Mononuclear cell (primary cell): ENCODE results near the gene SLC16A7. TPM values are rescaled to one million over a fixed set of nuclear protein-coding genes. Genes with fewer than 3 reads are reported as not detected.

ENCODE experiments used
- H3K27me3 ChIP-seq: 2 replicates; pipeline ENCODE4 v1.6.0; 2011; ENCODE audit warnings: low read length, control low read depth; ENCODE audit not compliant: insufficient read depth
- H3K4me1 ChIP-seq: 2 replicates; pipeline ENCODE4 v1.5.1; 2011; ENCODE audit warnings: mild to moderate bottlenecking, low read length, control low read depth; ENCODE audit not compliant: insufficient read depth
- H3K4me3 ChIP-seq: 2 replicates; pipeline ENCODE4 v1.5.1; 2011; ENCODE audit warnings: mild to moderate bottlenecking, low read length, moderate library complexity
- H3K9me3 ChIP-seq: 2 replicates; pipeline ENCODE4 v1.5.1; 2011; ENCODE audit warnings: low read depth, mild to moderate bottlenecking, control low read depth, low read length
- total RNA-seq: library from RNA; depleted of rRNA; stranded (reverse); fragments of >200 nt; gene quantifications from one replicate; pipeline ENCODE4 v1.2.3, GENCODE V29; 2012

The SLC16A7 gene
- total RNA-seq, 1 donor, result 28.5 TPM

GRCh38 chr12:59677857-59678256 is 82.0 kb downstream of the SLC16A7 start:
- H3K27me3 ChIP-seq, result no peaks in the 10 kb centered on the region
- no peaks in the 10 kb centered on the region for H3K4me1 ChIP-seq
- no peak overlapping the region for H3K4me3 ChIP-seq
- H3K9me3 ChIP-seq, result no peaks in the 10 kb centered on the region

GRCh38 chr12:59678759-59679411 is 83.1 kb downstream of the SLC16A7 start:
- H3K27me3 ChIP-seq, result no peaks in the 10 kb centered on the region
- H3K4me1 ChIP-seq, result no peaks in the 10 kb centered on the region
- H3K9me3 ChIP-seq, result no peaks in the 10 kb centered on the region
- H3K4me3 ChIP-seq, result no peak overlapping the region

- Histone ChIP-seq H3K4me1 (no peaks in the 10 kb centered on the region), H3K4me3 (no peak overlapping the region), H3K27me3 (no peaks in the 10 kb centered on the region), H3K9me3 (no peaks in the 10 kb centered on the region)
Observed at GRCh38 chr12:59689776-59690175, 93.9 kb downstream of the SLC16A7 start.

DNA sequence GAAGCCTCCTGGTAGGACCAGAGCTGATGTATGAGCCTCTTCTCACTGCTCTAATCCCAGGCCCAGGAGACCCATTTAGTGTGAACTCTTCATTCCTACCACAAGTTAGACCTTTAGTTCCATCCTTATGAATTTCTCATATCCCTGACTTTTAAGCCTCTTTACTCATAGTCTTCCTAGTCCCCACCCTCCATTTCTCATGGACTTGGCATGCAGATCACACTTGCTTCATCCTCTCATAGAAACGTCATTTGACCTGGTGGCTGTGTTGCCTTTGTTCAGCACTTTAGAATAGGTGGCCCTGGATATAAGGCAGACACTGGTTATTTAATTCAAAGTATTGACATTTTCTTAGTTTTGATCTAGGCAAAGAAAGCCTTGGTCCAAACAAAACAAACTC is 99.5 kb downstream of the SLC16A7 start:
- no peaks in the 10 kb centered on the region for H3K4me1 ChIP-seq

DNA sequence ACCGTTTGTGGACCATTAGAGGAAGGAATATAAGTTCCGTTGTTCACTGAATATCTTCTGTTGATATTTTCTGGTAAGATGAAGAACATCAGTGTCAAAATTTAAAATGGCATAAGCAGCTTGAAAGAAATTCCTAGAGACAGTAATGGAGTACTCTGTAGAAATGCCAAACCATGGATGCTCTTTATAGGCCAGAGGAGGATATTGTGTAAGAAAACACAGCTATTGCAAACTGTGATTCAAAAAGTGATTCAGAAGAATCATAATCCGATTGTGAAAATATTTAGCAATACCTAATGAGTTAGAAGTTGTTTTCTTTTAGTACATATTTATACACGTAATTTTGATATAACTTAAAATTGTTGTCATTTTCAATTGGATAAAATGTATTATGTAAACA is 102.8 kb downstream of the SLC16A7 start:
- H3K9me3 ChIP-seq, result no peaks in the 10 kb centered on the region
- no peaks in the 10 kb centered on the region for H3K4me1 ChIP-seq
- H3K27me3 ChIP-seq, result no peaks in the 10 kb centered on the region
- no peak overlapping the region for H3K4me3 ChIP-seq

More for the DNA sequence above, 99.5 kb downstream of the SLC16A7 start:
- Histone ChIP-seq H3K27me3 (no peaks in the 10 kb centered on the region), H3K9me3 (no peaks in the 10 kb centered on the region), H3K4me3 (no peak overlapping the region)

GRCh38 chr12:59699421-59700152 is 103.8 kb downstream of the SLC16A7 start:
- Histone ChIP-seq H3K4me1 (no peaks in the 10 kb centered on the region), H3K27me3 (no peaks in the 10 kb centered on the region), H3K4me3 (no peak overlapping the region)

DNA sequence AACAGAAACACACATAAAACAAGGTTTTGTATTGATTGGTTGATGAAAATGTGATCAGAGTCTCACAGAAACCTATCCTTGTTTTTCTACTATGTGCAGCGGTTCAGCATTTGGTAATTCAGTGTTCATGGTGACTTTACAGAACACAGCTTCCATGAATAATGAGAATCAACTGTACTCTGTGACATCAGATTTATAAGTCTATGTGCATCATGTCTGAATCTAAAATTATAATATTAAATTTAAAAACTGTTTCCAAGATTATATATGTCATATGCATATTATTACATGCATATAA is 104.3 kb downstream of the SLC16A7 start:
- no peaks in the 10 kb centered on the region for H3K27me3 ChIP-seq
- H3K4me3 ChIP-seq, result no peak overlapping the region
- H3K9me3 ChIP-seq, result no peaks in the 10 kb centered on the region
- H3K4me1 ChIP-seq, result no peaks in the 10 kb centered on the region

More at GRCh38 chr12:59699421-59700152, 103.8 kb downstream of the SLC16A7 start:
- no peaks in the 10 kb centered on the region for H3K9me3 ChIP-seq

GRCh38 chr12:59708064-59708463 is 112.2 kb downstream of the SLC16A7 start:
- Histone ChIP-seq H3K27me3 (no peaks in the 10 kb centered on the region), H3K4me3 (no peak overlapping the region), H3K4me1 (no peaks in the 10 kb centered on the region), H3K9me3 (no peaks in the 10 kb centered on the region)

DNA sequence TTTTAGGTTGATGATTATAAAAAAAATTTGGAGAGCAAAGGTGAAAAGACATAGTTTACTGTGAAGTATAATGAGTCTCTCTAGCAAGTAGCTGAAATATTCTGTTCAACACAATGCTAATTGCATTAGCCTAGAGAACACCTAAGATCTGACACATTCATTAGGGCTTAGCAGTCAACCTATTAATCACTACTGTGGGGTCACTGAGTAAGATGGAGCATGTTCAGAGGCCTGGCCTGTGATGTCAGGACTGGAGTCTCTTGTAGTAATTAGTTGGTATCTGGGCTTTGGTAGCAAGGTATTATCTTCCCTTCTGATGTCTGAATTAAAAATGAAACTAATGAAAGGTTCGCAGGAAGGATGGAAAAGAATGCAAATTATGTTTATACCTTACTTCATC is 112.7 kb downstream of the SLC16A7 start:
- Histone ChIP-seq H3K9me3 (no peaks in the 10 kb centered on the region), H3K4me3 (no peak overlapping the region), H3K27me3 (no peaks in the 10 kb centered on the region), H3K4me1 (no peaks in the 10 kb centered on the region)

DNA sequence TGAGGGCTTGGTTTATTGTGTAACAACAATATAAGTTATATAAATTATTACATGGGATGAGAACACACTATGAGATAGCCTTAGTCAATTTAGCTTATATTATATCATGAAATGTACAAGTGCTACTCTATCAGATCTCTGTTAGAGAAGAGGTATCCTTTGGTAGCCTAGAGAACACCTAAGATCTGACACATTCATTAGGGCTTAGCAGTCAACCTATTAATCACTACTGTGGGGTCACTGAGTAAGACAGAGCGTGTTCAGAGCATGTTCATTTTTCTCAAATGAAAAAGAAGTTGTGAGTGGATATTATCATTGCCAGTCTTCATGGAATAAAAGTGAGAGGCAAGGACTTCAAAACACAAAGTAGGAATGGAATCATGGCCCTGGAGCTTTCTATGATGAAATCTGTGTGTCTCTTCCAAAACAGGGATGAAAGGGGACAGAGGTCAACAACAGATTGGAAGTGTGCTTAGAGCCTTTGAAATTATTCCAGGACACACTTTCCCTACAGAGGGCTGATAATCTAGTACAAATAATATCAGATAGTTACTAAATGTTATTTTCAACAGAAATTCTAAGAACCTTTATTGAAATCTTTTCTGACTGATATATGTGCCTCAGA is 114.3 kb downstream of the SLC16A7 start:
- no peaks in the 10 kb centered on the region for H3K4me1 ChIP-seq
- no peaks in the 10 kb centered on the region for H3K27me3 ChIP-seq
- H3K9me3 ChIP-seq, result no peaks in the 10 kb centered on the region
- no peak overlapping the region for H3K4me3 ChIP-seq

DNA sequence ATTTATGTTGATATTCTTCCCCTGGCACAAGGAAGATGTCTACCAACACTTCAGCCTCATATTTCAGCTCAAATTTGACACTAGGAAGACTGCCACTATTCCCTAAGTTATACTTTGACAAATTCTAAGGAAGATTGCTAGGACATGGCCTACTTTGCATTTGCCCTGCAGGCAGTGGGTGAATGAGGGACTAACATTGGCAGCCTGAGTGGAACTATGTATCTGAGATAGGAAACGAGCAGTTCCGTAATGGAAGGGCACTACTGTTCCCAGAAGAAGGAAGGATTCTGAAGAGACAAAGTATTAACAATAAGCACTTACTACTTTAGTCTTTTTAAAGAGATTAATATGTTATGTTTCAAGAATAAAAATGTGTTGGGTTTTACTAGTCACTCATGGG is 115.1 kb downstream of the SLC16A7 start:
- no peaks in the 10 kb centered on the region for H3K27me3 ChIP-seq
- H3K9me3 ChIP-seq, result no peaks in the 10 kb centered on the region
- no peak overlapping the region for H3K4me3 ChIP-seq
- no peaks in the 10 kb centered on the region for H3K4me1 ChIP-seq

DNA sequence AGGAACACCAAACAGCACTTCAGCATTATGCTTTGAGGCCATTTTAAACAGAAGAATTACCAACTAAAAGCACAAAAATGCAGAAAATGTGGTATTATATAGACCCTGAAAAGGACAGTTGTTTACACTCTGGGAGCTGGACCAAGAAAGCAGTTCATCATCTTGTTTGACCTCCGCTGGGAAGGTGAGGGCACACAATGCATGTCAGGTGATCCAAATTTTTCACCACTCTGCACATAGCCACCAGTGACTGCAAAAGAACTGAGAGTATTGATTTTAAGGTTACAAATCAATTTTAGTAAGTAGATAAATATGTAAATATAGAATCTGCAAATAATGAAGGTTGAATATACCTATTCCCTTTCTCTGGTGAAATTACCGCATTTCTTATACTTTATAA is 119.6 kb downstream of the SLC16A7 start:
- H3K4me1 ChIP-seq, result no peaks in the 10 kb centered on the region
- no peaks in the 10 kb centered on the region for H3K27me3 ChIP-seq
- H3K4me3 ChIP-seq, result no peak overlapping the region
- no peaks in the 10 kb centered on the region for H3K9me3 ChIP-seq

DNA sequence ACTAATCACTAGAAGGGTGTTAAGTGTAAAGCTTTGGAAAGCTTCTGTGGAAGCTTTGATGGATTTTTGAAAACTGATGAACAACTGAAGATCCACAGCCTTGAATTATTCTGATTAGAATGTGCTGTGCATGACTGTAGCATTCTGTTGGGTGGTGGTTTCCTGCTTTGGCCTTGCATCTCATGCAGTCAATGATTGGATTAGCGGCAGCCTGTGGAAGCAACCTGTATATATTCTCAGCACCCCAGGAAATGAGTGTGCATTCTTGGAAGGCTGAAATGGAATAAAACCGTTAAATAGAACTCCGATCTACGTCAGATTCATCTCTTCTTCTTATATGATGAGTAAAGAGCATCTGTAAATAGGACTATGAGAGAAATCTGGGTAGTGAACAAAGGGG is 120.2 kb downstream of the SLC16A7 start:
- no peaks in the 10 kb centered on the region for H3K27me3 ChIP-seq
- H3K4me1 ChIP-seq, result no peaks in the 10 kb centered on the region
- no peaks in the 10 kb centered on the region for H3K9me3 ChIP-seq
- no peak overlapping the region for H3K4me3 ChIP-seq

DNA sequence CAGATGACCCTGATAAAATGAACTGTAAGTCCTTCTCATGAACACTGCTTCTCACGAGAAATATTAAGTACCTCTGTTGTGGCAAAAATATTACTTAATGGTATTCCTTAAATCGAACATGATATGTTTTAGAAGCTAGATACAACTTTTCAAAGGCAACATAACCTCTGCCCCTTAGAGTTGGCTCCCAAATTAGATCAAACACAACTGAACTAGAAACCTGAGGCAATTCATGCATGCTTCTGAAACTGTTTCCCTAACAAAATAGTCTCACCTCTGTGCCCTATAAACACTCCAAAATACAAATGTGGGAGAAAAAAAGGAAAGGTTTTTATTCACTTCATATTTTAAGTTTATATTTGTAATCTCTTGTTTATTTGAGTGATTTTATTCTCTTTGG is 121.6 kb downstream of the SLC16A7 start:
- no peak overlapping the region for H3K4me3 ChIP-seq
- H3K4me1 ChIP-seq, result no peaks in the 10 kb centered on the region
- no peaks in the 10 kb centered on the region for H3K9me3 ChIP-seq
- H3K27me3 ChIP-seq, result no peaks in the 10 kb centered on the region

DNA sequence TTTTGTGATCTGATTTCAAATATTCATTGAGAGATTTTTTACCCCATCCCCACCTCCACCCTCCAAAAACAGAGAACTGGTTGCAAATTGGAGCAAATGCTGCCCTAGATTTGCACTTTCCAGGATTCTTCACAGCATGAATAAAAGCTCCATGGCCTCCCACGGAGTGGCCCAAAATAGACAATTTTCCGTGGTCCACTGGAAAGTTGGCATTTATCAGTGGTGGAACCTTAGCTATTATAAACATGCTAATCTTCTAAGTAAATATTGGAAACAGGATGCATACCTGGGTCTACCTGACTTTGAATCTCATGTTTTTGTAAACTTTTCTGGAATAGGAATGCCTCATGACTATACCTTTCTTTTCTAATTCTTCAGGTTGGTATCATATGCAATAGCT is 123.9 kb downstream of the SLC16A7 start:
- no peaks in the 10 kb centered on the region for H3K27me3 ChIP-seq
- H3K4me3 ChIP-seq, result no peak overlapping the region
- no peaks in the 10 kb centered on the region for H3K9me3 ChIP-seq
- no peaks in the 10 kb centered on the region for H3K4me1 ChIP-seq

- H3K27me3 ChIP-seq, result no peaks in the 10 kb centered on the region
- H3K4me1 ChIP-seq, result no peaks in the 10 kb centered on the region
- H3K4me3 ChIP-seq, result no peak overlapping the region
- H3K9me3 ChIP-seq, result no peaks in the 10 kb centered on the region
Observed at GRCh38 chr12:59723520-59723919, 127.7 kb downstream of the SLC16A7 start.
